GM23248 (cell line): ENCODE measurements around the gene PRKCE. TPM values are rescaled to one million over a fixed set of nuclear protein-coding genes. Genes with fewer than 3 reads are reported as not detected.
A peak's percentile ranks its signal among the peaks of the same experiment; 100 is the strongest.

ENCODE experiments used
- DNase-seq: peaks from one replicate; pipeline ENCODE4 v3.0.0-alpha.2; 2015
- H2AFZ ChIP-seq: fragments of 200-600 bp; sonication (generic); 2 replicates; pipeline ENCODE4 v1.6.1; 2016; ENCODE audit warnings: antibody characterized with exemption
- H3F3A ChIP-seq: fragments of 200-600 bp; sonication (generic); 2 replicates; pipeline ENCODE4 v1.6.1; 2016; ENCODE audit warnings: mild to moderate bottlenecking, antibody characterized with exemption, mixed run types; ENCODE audit not compliant: insufficient read depth
- H3K27ac ChIP-seq: fragments of 200-600 bp; sonication (generic); 2 replicates; pipeline ENCODE4 v1.5.1; 2016; ENCODE audit warnings: mild to moderate bottlenecking
- H3K27me3 ChIP-seq: fragments of 200-600 bp; sonication (generic); replicated peaks from 2 replicates; pipeline ENCODE4 v1.6.1; 2016; ENCODE audit warnings: mild to moderate bottlenecking; ENCODE audit not compliant: insufficient read depth
- H3K36me3 ChIP-seq: fragments of 200-600 bp; sonication (generic); 2 replicates; pipeline ENCODE4 v1.6.1; 2016; ENCODE audit warnings: low read depth, mild to moderate bottlenecking
- H3K4me1 ChIP-seq: fragments of 200-600 bp; sonication (generic); 2 replicates; pipeline ENCODE4 v1.6.1; 2016; ENCODE audit warnings: mild to moderate bottlenecking; ENCODE audit not compliant: insufficient read depth
- H3K4me2 ChIP-seq: fragments of 200-600 bp; sonication (generic); one replicate; pipeline ENCODE4 v1.6.1; 2016; ENCODE audit warnings: mild to moderate bottlenecking; ENCODE audit not compliant: unreplicated experiment
- H3K4me3 ChIP-seq: fragments of 200-600 bp; sonication (generic); 2 replicates; pipeline ENCODE4 v1.5.1; 2016; ENCODE audit warnings: mild to moderate bottlenecking
- H3K79me2 ChIP-seq: fragments of 200-600 bp; sonication (generic); 2 replicates; pipeline ENCODE4 v1.6.1; 2016; ENCODE audit warnings: mild to moderate bottlenecking; ENCODE audit not compliant: insufficient read depth
- H3K9ac ChIP-seq: fragments of 200-600 bp; sonication (generic); 2 replicates; pipeline ENCODE4 v1.6.1; 2016; ENCODE audit warnings: mild to moderate bottlenecking
- H3K9me2 ChIP-seq: fragments of 200-600 bp; sonication (generic); 2 replicates; pipeline ENCODE4 v1.6.1; 2016; ENCODE audit warnings: mixed run types, mild to moderate bottlenecking, moderate library complexity; ENCODE audit not compliant: insufficient read depth
- H3K9me3 ChIP-seq: fragments of 200-600 bp; sonication (generic); one replicate; pipeline ENCODE4 v1.6.1; 2017; ENCODE audit warnings: low read depth
- H4K20me1 ChIP-seq: fragments of 200-600 bp; sonication (generic); 2 replicates; pipeline ENCODE4 v1.6.0; 2016; ENCODE audit not compliant: insufficient read depth
- EZH2 ChIP-seq: fragments of 200-600 bp; sonication (generic); IDR thresholded peaks from 2 replicates; pipeline ENCODE4 v1.6.1; 2018; ENCODE audit warnings: antibody characterized with exemption, mild to moderate bottlenecking; ENCODE audit not compliant: insufficient read depth, poor library complexity, severe bottlenecking
- EZH2phosphoT487 ChIP-seq: fragments of 200-600 bp; sonication (generic); IDR thresholded peaks from 2 replicates; pipeline ENCODE4 v1.6.1; 2018; ENCODE audit warnings: antibody characterized with exemption, moderate library complexity, mild to moderate bottlenecking, low read depth; ENCODE audit not compliant: insufficient read depth
- WGBS, 2 experiments: methylation state at CpG; one replicate each; pipeline ENCODE4 v1.1.6; 2015 to 2017; ENCODE audit warnings: low lambda C conversion rate in 2 of 2, low coverage in 1 of 2; ENCODE audit errors: missing lambda C conversion rate in 2 of 2; 5-methylcytosine and 5-hydroxymethylcytosine counted together
- in situ Hi-C: fragments of 300-500 bp; cut with MboI; formaldehyde crosslinking; loops from 2 replicates; pipeline ENCODE4 v1.15.0; 2020
- polyA plus RNA-seq: library from polyadenylated mRNA; unstranded; fragments of >200 nt; fragmentation: Nextera tagmentation; extraction: Ambion mirVana; gene quantifications from 2 replicates; pipeline ENCODE4 v1.2.1, GENCODE V29; 2016
- total RNA-seq: library from RNA; depleted of rRNA; stranded (reverse); fragments of >200 nt; shearing (Covaris generic); gene quantifications from 2 replicates; pipeline ENCODE4 v1.2.3, GENCODE V29; 2014

PRKCE gene
- total and polyA plus RNA-seq, 2 experiments from 2014 or later, result 5.9 to 7.0 TPM

GRCh38 chr2:46227674-46228289 lies 576.3 kb downstream of the PRKCE start:
- Histone ChIP-seq H3K9me2 (no peaks in the 10 kb centered on the region), H3K79me2 (no peaks in the 10 kb centered on the region), H3K9me3 (no peaks in the 10 kb centered on the region), H3K27ac (no peak overlapping the region), H3K9ac (no peak overlapping the region), H3F3A (peaks cover 27% of the 10 kb centered on the region), H3K4me2 (no peak overlapping the region), H3K4me3 (no peak overlapping the region), H3K27me3 (no peaks in the 10 kb centered on the region), H4K20me1 (no peaks in the 10 kb centered on the region), H2AFZ (no peak overlapping the region), H3K4me1 (peaks cover 23% of the 10 kb centered on the region), H3K36me3 (no peaks in the 10 kb centered on the region)
- in situ Hi-C loops, result no loop called here
- no peak for DNase-seq
- WGBS, 2 experiments, result 85 to 86% methylated on average over 7 of the region's 7 CpGs
- TF ChIP-seq EZH2, result no peak
- no peak for TF ChIP-seq EZH2phosphoT487

- Histone ChIP-seq H3K79me2 (no peaks in the 10 kb centered on the region), H4K20me1 (no peaks in the 10 kb centered on the region), H3K4me1 (peaks cover 19% of the 10 kb centered on the region), H3K27ac (no peak overlapping the region), H3K36me3 (no peaks in the 10 kb centered on the region), H3F3A (peaks cover 17% of the 10 kb centered on the region), H3K9me3 (no peaks in the 10 kb centered on the region), H3K27me3 (no peaks in the 10 kb centered on the region), H3K4me2 (no peak overlapping the region), H2AFZ (no peak overlapping the region), H3K9me2 (no peaks in the 10 kb centered on the region), H3K9ac (no peak overlapping the region), H3K4me3 (no peak overlapping the region)
- WGBS, 2 experiments, result 86% methylated on average over 11 of the region's 11 CpGs
- TF ChIP-seq EZH2 (no peak), EZH2phosphoT487 (no peak)
- in situ Hi-C loops, result no loop called here
- DNase-seq, result no peak
These were observed 577.9 kb downstream of the PRKCE start for GRCh38 chr2:46229134-46230063.

- H3K36me3 ChIP-seq, result no peaks in the 10 kb centered on the region
- no peaks in the 10 kb centered on the region for H4K20me1 ChIP-seq
- no peaks in the 10 kb centered on the region for H3K79me2 ChIP-seq
- DNase-seq, result no peak
- H3K4me3 ChIP-seq, result no peak overlapping the region
- H2AFZ ChIP-seq, result no peak overlapping the region
- peaks cover 14% of the 10 kb centered on the region for H3K4me1 ChIP-seq
- no peak for TF ChIP-seq EZH2phosphoT487
- TF ChIP-seq EZH2, result no peak
- H3K27ac ChIP-seq, result no peak overlapping the region
- H3K9ac ChIP-seq, result no peak overlapping the region
- H3K9me2 ChIP-seq, result no peaks in the 10 kb centered on the region
- WGBS, 2 experiments, result 87 to 88% methylated on average over 6 of the region's 6 CpGs
- in situ Hi-C loops, result no loop called here
- H3K9me3 ChIP-seq, result no peaks in the 10 kb centered on the region
- H3F3A ChIP-seq, result peaks cover 13% of the 10 kb centered on the region
- no peaks in the 10 kb centered on the region for H3K27me3 ChIP-seq
- no peak overlapping the region for H3K4me2 ChIP-seq
These were observed 578.7 kb downstream of the PRKCE start for GRCh38 chr2:46230115-46230571.

- H3K4me2 ChIP-seq, result no peak overlapping the region
- H2AFZ ChIP-seq, result no peak overlapping the region
- H4K20me1 ChIP-seq, result no peaks in the 10 kb centered on the region
- no peak for TF ChIP-seq EZH2
- TF ChIP-seq EZH2phosphoT487, result no peak
- WGBS, 2 experiments, result 67 to 80% methylated on average over 4 of the region's 4 CpGs
- no peaks in the 10 kb centered on the region for H3K9me2 ChIP-seq
- no peak overlapping the region for H3K4me3 ChIP-seq
- no peaks in the 10 kb centered on the region for H3K36me3 ChIP-seq
- H3K9me3 ChIP-seq, result no peaks in the 10 kb centered on the region
- in situ Hi-C loops, result no loop called here
- H3K27me3 ChIP-seq, result no peaks in the 10 kb centered on the region
- peaks cover 6% of the 10 kb centered on the region for H3F3A ChIP-seq
- no peaks in the 10 kb centered on the region for H3K79me2 ChIP-seq
- no peak overlapping the region for H3K9ac ChIP-seq
- peak; percentile 5 for DNase-seq
- no peak overlapping the region for H3K27ac ChIP-seq
- H3K4me1 ChIP-seq, result peaks cover 7% of the 10 kb centered on the region
These were observed 579.4 kb downstream of the PRKCE start for GRCh38 chr2:46230677-46231425.
